NCI-H2081 (cell line): ENCODE results near the gene ADCK1.
"Not testable (repeated sequence)": the region's sequence is repeated elsewhere in the genome, so short reads cannot be mapped to it uniquely, and the experiment has no call there.

Source experiments
- DNase-seq, 2 experiments: peaks; one replicate each; lab custom pipeline; 2025; lab: John Stamatoyannopoulos, UW

The ADCK1 gene

GRCh38 chr14:77799863-77800730 lies at the start of gene ADCK1:
Gene ADCK1 (plus strand): TSS chr14:77800109. CDS start chr14:77818979, 18,870 bp downstream.
- DNase-seq: peak; percentile 79 to 91

GRCh38 chr14:77752266-77752665 lies 47.6 kb upstream of the ADCK1 start:
- DNase-seq: no peak

GRCh38 chr14:77752799-77753516 lies 47.0 kb upstream of the ADCK1 start:
- DNase-seq: no peak

- peak; percentile 96 to 97 for DNase-seq
These were observed 39.3 kb upstream of the ADCK1 start, which contains the start of gene SNW1 for GRCh38 chr14:77760381-77761204. Gene SNW1 (minus strand): TSS chr14:77761156. CDS start chr14:77761127, 29 bp downstream.

GRCh38 chr14:77761205-77761931 lies 38.5 kb upstream of the ADCK1 start:
- peak in 1 of 2 experiments; percentile 35 for DNase-seq

GRCh38 chr14:77763316-77763715 lies 36.6 kb upstream of the ADCK1 start:
- no peak for DNase-seq

- DNase-seq: no peak
These were observed 35.9 kb upstream of the ADCK1 start for GRCh38 chr14:77763978-77764377.

- DNase-seq: not testable (repeated sequence)
These were observed 31.4 kb upstream of the ADCK1 start for GRCh38 chr14:77768442-77769069.

GRCh38 chr14:77773966-77774365 lies 25.9 kb upstream of the ADCK1 start:
- not testable (repeated sequence) for DNase-seq

GRCh38 chr14:77782202-77782601 lies 17.7 kb upstream of the ADCK1 start:
- no peak for DNase-seq

- DNase-seq: no peak
These were observed 13.8 kb upstream of the ADCK1 start for GRCh38 chr14:77786148-77786547.

GRCh38 chr14:77790566-77791224 lies 9.2 kb upstream of the ADCK1 start:
- no peak for DNase-seq

GRCh38 chr14:77791225-77791600 lies 8.7 kb upstream of the ADCK1 start:
- DNase-seq: no peak

GRCh38 chr14:77793255-77793654 lies 6.7 kb upstream of the ADCK1 start:
- DNase-seq: not testable (repeated sequence)

GRCh38 chr14:77794357-77794756 lies 5.6 kb upstream of the ADCK1 start:
- DNase-seq: no peak

GRCh38 chr14:77799456-77799855 lies 453 bp upstream of the ADCK1 start:
- not testable (repeated sequence) for DNase-seq

- DNase-seq: no peak
These were observed 905 bp downstream of the ADCK1 start for GRCh38 chr14:77800814-77801213.

- no peak for DNase-seq
These were observed 4.7 kb downstream of the ADCK1 start for GRCh38 chr14:77804592-77804991.

- DNase-seq: no peak
These were observed 5.8 kb downstream of the ADCK1 start for GRCh38 chr14:77805706-77806105.

- no peak for DNase-seq
These were observed 8.3 kb downstream of the ADCK1 start for GRCh38 chr14:77808250-77808649.
